Right ventricle myocardium inferior (tissue), 1 donor: ENCODE data around the gene EXO5. TPM values are rescaled to one million over a fixed set of nuclear protein-coding genes. Genes with fewer than 3 reads are reported as not detected.
"Not testable (repeated sequence)": the region's sequence is repeated elsewhere in the genome, so short reads cannot be mapped to it uniquely, and the experiment has no call there.

Experiments
- ATAC-seq: fragments of 200-7000 bp; cut with Tn5 transposase; one replicate; pipeline ENCODE4 v1.9.1; 2020; ENCODE audit warnings: mild to moderate bottlenecking, moderate library complexity
- DNase-seq: peaks from one replicate; pipeline ENCODE4 v3.0.0; 2021; ENCODE audit errors: missing footprints
- intact Hi-C: fragments of 100-400 bp; cut with DNase I; formaldehyde crosslinking; loops from one replicate; pipeline ENCODE4 v1.11.0; 2022
- long read RNA-seq: library from polyadenylated mRNA; unstranded; transcript quantifications from one replicate; pipeline ENCODE4 v2.0.0, GENCODE V29; 2021
- total RNA-seq: library from RNA; stranded (reverse); fragmentation: NEBNext Ultra II Directional; extraction: Animal tissue kit (Norgen Biotek cat#: 25700); gene quantifications from one replicate; pipeline ENCODE4 v1.2.1, GENCODE V29; 2021
- donor health status: DM: no; HTN: yes; CAD: no; lungs with severe emphysema.

The EXO5 gene
- 4.7 TPM for total RNA-seq
- long read RNA-seq: 0 reads

GRCh38 chr1:40508375-40509341 lies at the start of gene EXO5:
TSS of gene EXO5 (plus strand) at chr1:40508767. CDS start at chr1:40514545, 5,778 bp downstream.
- peak; percentile 99 for ATAC-seq
- intact Hi-C loops: no loop called here
- peak; percentile 93 for DNase-seq

GRCh38 chr1:40462956-40463590 lies 45.5 kb upstream of the EXO5 start:
- ATAC-seq: no peak
- intact Hi-C loops: no loop called here
- no peak for DNase-seq

GRCh38 chr1:40469327-40469726 lies 39.2 kb upstream of the EXO5 start:
- no peak for ATAC-seq
- intact Hi-C loops: no loop called here
- DNase-seq: no peak

- intact Hi-C loops: no loop called here
- DNase-seq (no peak), ATAC-seq (no peak)
Observed at GRCh38 chr1:40475268-40475667, 33.3 kb upstream of the EXO5 start.

- intact Hi-C loops: no loop called here
- peak; percentile 91 for DNase-seq
- ATAC-seq: peak; percentile 95
Observed at GRCh38 chr1:40476924-40477677, 31.5 kb upstream of the EXO5 start, which contains the start of gene ZFP69. TSS of gene ZFP69 (plus strand) at chr1:40477290. CDS start at chr1:40479362, 2,072 bp downstream.

- ATAC-seq (peak; percentile 38), DNase-seq (peak; percentile 67)
- intact Hi-C loops: no loop called here
Observed at GRCh38 chr1:40477678-40478053, 30.9 kb upstream of the EXO5 start.

GRCh38 chr1:40478276-40478675 lies 30.3 kb upstream of the EXO5 start:
- ATAC-seq (no peak), DNase-seq (no peak)
- intact Hi-C loops: no loop called here

- DNase-seq (no peak), ATAC-seq (no peak)
- intact Hi-C loops: no loop called here
Observed at GRCh38 chr1:40479156-40479555, 29.4 kb upstream of the EXO5 start.

GRCh38 chr1:40495315-40495903 lies 13.2 kb upstream of the EXO5 start:
- ATAC-seq (no peak), DNase-seq (no peak)
- intact Hi-C loops: no loop called here

GRCh38 chr1:40502651-40503050 lies 5.9 kb upstream of the EXO5 start:
- DNase-seq, ATAC-seq, intact Hi-C loops: not testable (repeated sequence)

- no peak for ATAC-seq
- no peak for DNase-seq
- intact Hi-C loops: no loop called here
Observed at GRCh38 chr1:40507973-40508372, 594 bp upstream of the EXO5 start.

- intact Hi-C loops: no loop called here
- ATAC-seq: no peak
- DNase-seq: no peak
Observed at GRCh38 chr1:40519517-40519916, 10.9 kb downstream of the EXO5 start.

GRCh38 chr1:40530735-40531380 lies 22.3 kb downstream of the EXO5 start:
- ATAC-seq: no peak

GRCh38 chr1:40531381-40532061 lies 23.0 kb downstream of the EXO5 start, which contains the start of gene ZNF684:
TSS of gene ZNF684 (plus strand) at chr1:40531637. CDS start at chr1:40533167, 1,530 bp downstream.
- intact Hi-C loops: no loop called here
- peak; percentile 91 for DNase-seq
- peak; percentile 100 for ATAC-seq

More at GRCh38 chr1:40530735-40531380, 22.3 kb downstream of the EXO5 start:
- intact Hi-C loops: no loop called here
- no peak for DNase-seq

GRCh38 chr1:40532062-40532389 lies 23.5 kb downstream of the EXO5 start:
- DNase-seq (no peak), ATAC-seq (no peak)
- intact Hi-C loops: no loop called here

- no peak for ATAC-seq
- DNase-seq: no peak
- intact Hi-C loops: no loop called here
Observed at GRCh38 chr1:40532844-40533424, 24.4 kb downstream of the EXO5 start.

- ATAC-seq: no peak
Observed at GRCh38 chr1:40534589-40534988, 26.0 kb downstream of the EXO5 start.

More at GRCh38 chr1:40534589-40534988, 26.0 kb downstream of the EXO5 start:
- DNase-seq: no peak
- intact Hi-C loops: no loop called here
